ENCODE measurements around the gene BCAS3.

DNA sequence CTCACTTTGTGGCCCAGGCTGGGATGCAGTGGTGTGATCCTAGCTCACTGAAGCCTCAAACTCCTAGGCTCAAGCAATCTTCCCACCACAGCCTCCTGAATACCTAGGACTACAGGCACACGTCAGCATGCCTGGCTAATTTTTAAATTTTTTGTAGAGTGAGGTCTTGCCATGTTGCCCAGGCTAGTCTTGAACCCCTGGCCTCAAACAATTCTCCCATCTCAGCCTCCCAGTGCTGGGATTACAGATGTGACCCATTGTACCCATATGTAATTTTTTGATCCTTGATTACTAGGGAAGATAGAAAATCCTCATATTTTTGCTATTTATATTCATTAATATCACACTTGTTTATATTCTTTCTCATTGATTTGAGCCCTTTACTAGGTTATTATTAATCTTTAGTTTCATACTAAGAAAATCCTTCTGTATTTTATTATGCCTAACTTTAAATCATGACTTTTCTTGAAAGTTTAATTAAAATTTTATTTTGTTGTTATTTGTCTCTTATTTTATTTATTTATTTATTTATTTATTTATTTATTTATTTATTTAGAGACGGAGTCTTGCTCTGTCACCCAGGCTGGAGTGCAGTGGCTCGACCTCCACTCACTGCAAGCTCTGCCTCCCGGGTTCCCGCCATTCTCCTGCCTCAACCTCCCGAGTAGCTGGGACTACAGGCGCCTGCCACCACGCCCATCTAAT, 75.4 kb downstream of the BCAS3 start:
- TF ChIP-seq, protein P1, sequence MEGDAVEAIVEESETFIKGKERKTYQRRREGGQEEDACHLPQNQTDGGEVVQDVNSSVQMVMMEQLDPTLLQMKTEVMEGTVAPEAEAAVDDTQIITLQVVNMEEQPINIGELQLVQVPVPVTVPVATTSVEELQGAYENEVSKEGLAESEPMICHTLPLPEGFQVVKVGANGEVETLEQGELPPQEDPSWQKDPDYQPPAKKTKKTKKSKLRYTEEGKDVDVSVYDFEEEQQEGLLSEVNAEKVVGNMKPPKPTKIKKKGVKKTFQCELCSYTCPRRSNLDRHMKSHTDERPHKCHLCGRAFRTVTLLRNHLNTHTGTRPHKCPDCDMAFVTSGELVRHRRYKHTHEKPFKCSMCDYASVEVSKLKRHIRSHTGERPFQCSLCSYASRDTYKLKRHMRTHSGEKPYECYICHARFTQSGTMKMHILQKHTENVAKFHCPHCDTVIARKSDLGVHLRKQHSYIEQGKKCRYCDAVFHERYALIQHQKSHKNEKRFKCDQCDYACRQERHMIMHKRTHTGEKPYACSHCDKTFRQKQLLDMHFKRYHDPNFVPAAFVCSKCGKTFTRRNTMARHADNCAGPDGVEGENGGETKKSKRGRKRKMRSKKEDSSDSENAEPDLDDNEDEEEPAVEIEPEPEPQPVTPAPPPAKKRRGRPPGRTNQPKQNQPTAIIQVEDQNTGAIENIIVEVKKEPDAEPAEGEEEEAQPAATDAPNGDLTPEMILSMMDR (IDR thresholded peaks at IDR 0.05): no peak
- TF ChIP-seq POLR2A (IDR thresholded peaks at IDR 0.05): no peak

All from heart left ventricle (tissue), 13 donors.